Stimulated activated CD4-positive, alpha-beta T cell treated with anti-CD3 and anti-CD28 coated beads, Interleukin-2, amount 100 ng/mL, for 24 hours (primary cell): ENCODE results near the gene SULT1A1.

Experiments used
- DNase-seq, 2 donors: peaks; one replicate each; pipeline ENCODE4 v3.0.0-alpha.2; 2020

SULT1A1 gene

DNA sequence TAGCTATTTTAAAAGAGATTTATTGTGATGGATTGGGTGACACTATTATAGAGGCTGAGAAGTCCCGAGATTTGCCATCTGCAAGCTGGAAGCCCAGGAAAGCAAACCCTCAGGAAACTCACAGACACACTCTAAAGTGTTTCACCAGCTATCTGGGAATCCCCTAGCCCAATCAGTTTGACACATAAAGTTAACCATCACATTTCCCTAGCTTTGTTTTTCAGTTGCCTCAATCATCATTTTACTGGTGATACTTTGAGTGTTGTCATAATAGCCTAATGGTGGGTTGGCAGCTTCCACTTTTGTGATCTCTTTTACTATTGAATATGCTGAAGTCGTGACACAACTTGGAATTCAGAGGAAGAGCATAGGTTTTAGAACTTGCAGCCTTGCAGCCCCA is 54.3 kb downstream of the SULT1A1 start:
- no peak for DNase-seq
